ENCODE data around the gene PPP1R12C. TPM values are rescaled to one million over a fixed set of nuclear protein-coding genes. Genes with fewer than 3 reads are reported as not detected.

The PPP1R12C gene
- total RNA-seq, 1 experiment from 2014 or later = 92.3 TPM

- POLR2A ChIA-PET = no interaction called here
- Mint-ChIP-seq H3K27ac (no peak overlapping the region), H3K4me1 (peaks cover 43% of the 10 kb centered on the region), H3K9me3 (no peaks in the 10 kb centered on the region), H3K4me3 (peak overlapping the region; percentile 96), H3K36me3 (no peaks in the 10 kb centered on the region), H3K27me3 (ENCODE audit: low read depth) (peaks cover 73% of the 10 kb centered on the region)
- ATAC-seq = no peak
- CTCF ChIA-PET = no interaction called here
- no peak for DNase-seq (ENCODE audit: low spot score)
- TF ChIP-seq ATF6 (CRISPR knock-in tag; IDR thresholded peaks at IDR 0.05) (no peak), RELA (CRISPR knock-in tag; IDR thresholded peaks at IDR 0.05; ENCODE audit: borderline replicate concordance) (no peak), MAX (CRISPR knock-in tag; IDR thresholded peaks at IDR 0.05) (no peak)
Observed at GRCh38 chr19:55078996-55079395, 38.4 kb downstream of the PPP1R12C start.

- CTCF ChIA-PET = interaction anchor here (1.7 to 2.2 kb wide), 2 partner anchors 19 to 196 kb away, joined by 5 read pairs; no protein-coding TSS in a partner anchor
- Mint-ChIP-seq H3K4me1 (peaks cover 31% of the 10 kb centered on the region), H3K36me3 (no peaks in the 10 kb centered on the region), H3K27ac (no peak overlapping the region), H3K4me3 (no peak overlapping the region), H3K27me3 (ENCODE audit: low read depth) (peaks cover 77% of the 10 kb centered on the region), H3K9me3 (peaks cover 4% of the 10 kb centered on the region; the same call in 1 of the 2 replicates)
- ATAC-seq (no peak), DNase-seq (ENCODE audit: low spot score) (no peak)
- POLR2A ChIA-PET = interaction anchor here (0.8 kb wide), 1 partner anchor 306 kb away, joined by 3 read pairs; no protein-coding TSS in a partner anchor
- TF ChIP-seq USF2 (CRISPR knock-in tag; IDR thresholded peaks at IDR 0.05) = no peak
Observed at GRCh38 chr19:55077106-55077505, 40.3 kb downstream of the PPP1R12C start.

- no peak for ATAC-seq
- peak overlapping the region; percentile 20 for H3K4me3 Mint-ChIP-seq
- TF ChIP-seq IRF2 (CRISPR knock-in tag; IDR thresholded peaks at IDR 0.05; ENCODE audit: borderline replicate concordance, low read depth) (no peak), GABPB1 (CRISPR knock-in tag; IDR thresholded peaks at IDR 0.05) (0 out of 2 replicates have a peak, but pooled peaks have one; percentile 42), SMAD3 (CRISPR knock-in tag; IDR thresholded peaks at IDR 0.05; ENCODE audit: borderline replicate concordance) (no peak)
- ChIA-PET CTCF (interaction anchor here (0.7 to 2.2 kb wide), 3 partner anchors 18 to 195 kb away, joined by 3 to 5 read pairs (median 5); no protein-coding TSS in a partner anchor), POLR2A (no interaction called here)
- peak; percentile 30 for DNase-seq (ENCODE audit: low spot score)
- no peak overlapping the region for H3K27ac Mint-ChIP-seq
- H3K36me3 Mint-ChIP-seq = no peaks in the 10 kb centered on the region
- H3K4me1 Mint-ChIP-seq = peaks cover 36% of the 10 kb centered on the region
- H3K27me3 Mint-ChIP-seq (ENCODE audit: low read depth) = peaks cover 77% of the 10 kb centered on the region
- H3K9me3 Mint-ChIP-seq = peaks cover 4% of the 10 kb centered on the region; the same call in 1 of the 2 replicates
Observed at GRCh38 chr19:55076321-55076720, 41.1 kb downstream of the PPP1R12C start.

GRCh38 chr19:55075371-55075998 lies 42.0 kb downstream of the PPP1R12C start, which contains the start of gene EPS8L1:
EPS8L1 (plus strand) TSS chr19:55075869; CDS start chr19:55076445, 576 bp downstream.
- Mint-ChIP-seq H3K27ac (no peak within 1 kb of the TSS), H3K9me3 (peaks cover 4% of the 10 kb centered on the region; the same call in 1 of the 2 replicates), H3K4me1 (peaks cover 38% of the 10 kb centered on the region), H3K27me3 (ENCODE audit: low read depth) (peaks cover 84% of the 10 kb centered on the region), H3K4me3 (peak within 1 kb of the TSS; percentile 57), H3K36me3 (no peaks in the 10 kb centered on the region)
- peak; percentile 92 for DNase-seq (ENCODE audit: low spot score)
- ChIA-PET CTCF (interaction anchor here (0.7 to 2.2 kb wide), 9 partner anchors 12 to 645 kb away, joined by 3 to 6 read pairs (median 3); partner anchors contain the start of gene DNAAF3), POLR2A (no interaction called here)
- ATAC-seq = peak; percentile 88
- TF ChIP-seq ZNF532 (CRISPR knock-in tag; IDR thresholded peaks at IDR 0.05; ENCODE audit: borderline replicate concordance) = no peak
- TF ChIP-seq ZNF425 (CRISPR knock-in tag; conservative IDR thresholded peaks at IDR 0.05) = no peak
- no peak for TF ChIP-seq ZNF219 (CRISPR knock-in tag; IDR thresholded peaks at IDR 0.05; ENCODE audit: borderline replicate concordance)
- no peak for TF ChIP-seq ZNF232 (CRISPR knock-in tag; IDR thresholded peaks at IDR 0.05)
- TF ChIP-seq SOX15 (CRISPR knock-in tag; IDR thresholded peaks at IDR 0.05) = no peak
- no peak for TF ChIP-seq CTCF (IDR thresholded peaks at IDR 0.05)

Data from WTC11 (cell line).